HG03066 (cell line): ENCODE measurements around the gene SNX8.

ENCODE experiments used
- ATAC-seq: cut with Tn5 transposase; IDR thresholded peaks from one replicate; pipeline ENCODE4 v1.9.1; 2021; ENCODE audit warnings: low read depth; ENCODE audit not compliant: unreplicated experiment

SNX8 gene

DNA sequence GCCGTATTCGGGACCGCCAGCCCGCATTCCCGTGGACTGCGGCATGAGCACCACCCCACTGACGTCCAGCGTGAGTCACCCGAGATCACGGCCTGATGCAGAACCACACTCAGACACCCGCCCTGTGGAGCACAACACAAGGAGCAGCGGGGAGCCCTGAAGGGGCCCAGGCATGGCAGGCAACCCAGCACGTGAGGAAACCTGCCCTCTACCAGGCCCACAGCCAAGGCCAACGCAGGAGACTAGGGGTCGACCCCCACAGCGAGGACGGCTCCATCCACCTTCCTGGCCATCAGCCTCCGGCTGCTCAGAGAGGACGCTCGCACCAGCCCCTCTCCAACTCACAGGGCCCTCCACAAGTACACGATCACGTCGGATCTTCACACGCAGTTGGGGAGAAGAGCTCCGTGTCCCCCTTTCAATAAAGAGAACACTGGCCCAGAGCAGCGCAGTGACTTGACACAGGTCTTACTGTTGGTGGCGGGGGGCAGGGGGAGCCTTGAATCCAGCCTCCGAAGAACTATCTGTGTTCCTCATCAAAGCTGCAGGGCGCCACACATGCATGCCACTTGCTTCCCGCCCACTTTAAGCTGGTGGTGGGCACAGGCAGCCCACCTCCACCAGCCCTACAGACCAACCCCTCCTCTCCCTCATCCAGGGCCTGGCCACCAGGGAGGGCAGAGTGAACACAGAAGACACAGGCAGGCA lies 103.5 kb downstream of the SNX8 start:
- ATAC-seq, result no peak

DNA sequence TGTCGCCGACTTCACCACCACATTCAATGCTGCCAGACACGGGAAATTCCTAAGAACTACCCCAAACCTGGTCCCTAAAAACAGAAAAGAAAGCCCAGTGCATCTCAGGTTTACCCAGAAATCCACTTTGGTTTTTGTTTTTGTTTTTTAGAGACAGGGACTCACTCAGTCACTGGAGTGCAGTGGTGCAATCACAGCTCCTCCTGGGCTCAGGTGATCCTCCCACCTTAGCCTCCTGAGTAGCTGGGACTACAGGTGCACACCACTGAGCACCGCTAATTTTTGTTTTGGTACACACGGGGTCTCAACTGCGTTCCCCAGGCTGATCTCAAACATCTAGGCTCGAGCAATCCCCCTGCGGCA lies 104.3 kb downstream of the SNX8 start:
- no peak for ATAC-seq

DNA sequence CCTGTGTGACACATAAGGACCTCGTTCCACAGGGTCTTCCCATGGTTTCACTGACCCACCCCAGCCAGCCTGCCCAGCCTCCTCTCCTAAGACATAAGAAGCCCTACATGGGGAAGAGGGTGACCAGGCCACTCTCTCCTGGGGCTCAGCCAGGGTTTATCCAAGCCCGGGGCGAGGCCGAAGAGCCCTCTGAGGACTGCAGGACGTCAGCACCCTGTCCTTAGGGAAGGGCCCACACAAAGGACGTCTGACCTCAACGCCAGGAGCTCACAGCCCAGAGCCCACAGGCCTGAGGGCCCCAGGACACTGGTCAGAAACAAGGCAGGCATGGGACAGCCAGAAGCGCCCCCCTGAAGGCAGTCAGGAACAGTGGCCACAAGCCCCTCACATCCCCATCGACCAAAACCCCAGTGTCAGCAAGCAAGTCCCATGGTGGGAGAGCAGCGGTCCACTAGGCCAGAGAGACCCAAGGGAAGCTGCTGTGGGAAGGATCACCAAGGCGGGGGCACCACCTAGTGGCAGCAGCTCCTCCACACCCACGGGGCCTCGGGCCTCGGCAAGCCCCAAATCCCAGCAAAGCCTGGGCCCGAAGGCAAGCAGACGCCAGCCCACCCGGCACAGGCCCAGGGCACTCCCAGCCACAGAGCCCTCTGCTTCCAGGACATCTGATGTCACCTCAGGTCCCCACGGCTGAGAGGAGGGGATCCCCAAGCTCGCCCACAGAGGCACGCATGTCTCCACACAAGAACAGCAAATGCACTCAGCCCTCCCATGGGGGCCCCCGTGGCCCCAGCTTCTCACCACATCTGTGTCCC lies 104.9 kb downstream of the SNX8 start:
- ATAC-seq, result no peak

DNA sequence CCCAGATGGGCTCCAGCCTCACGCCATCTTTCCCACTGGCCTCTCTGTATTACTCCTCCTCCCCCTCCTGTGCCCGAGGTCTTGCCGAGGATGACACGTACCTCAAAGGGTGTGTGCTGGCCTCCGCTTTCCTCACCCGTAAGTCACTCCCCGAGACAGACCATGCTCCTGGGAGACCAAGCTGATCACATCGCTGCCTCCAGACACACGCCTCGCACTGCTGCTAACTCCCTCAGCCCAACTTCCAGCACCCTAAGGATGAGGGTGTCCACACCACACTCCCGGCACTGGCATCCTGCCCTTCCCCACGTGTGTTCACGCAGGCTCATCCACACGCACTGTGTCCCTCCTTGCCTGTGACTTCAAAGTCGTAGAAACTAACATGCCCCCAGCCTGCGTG lies 105.5 kb downstream of the SNX8 start:
- ATAC-seq, result no peak

DNA sequence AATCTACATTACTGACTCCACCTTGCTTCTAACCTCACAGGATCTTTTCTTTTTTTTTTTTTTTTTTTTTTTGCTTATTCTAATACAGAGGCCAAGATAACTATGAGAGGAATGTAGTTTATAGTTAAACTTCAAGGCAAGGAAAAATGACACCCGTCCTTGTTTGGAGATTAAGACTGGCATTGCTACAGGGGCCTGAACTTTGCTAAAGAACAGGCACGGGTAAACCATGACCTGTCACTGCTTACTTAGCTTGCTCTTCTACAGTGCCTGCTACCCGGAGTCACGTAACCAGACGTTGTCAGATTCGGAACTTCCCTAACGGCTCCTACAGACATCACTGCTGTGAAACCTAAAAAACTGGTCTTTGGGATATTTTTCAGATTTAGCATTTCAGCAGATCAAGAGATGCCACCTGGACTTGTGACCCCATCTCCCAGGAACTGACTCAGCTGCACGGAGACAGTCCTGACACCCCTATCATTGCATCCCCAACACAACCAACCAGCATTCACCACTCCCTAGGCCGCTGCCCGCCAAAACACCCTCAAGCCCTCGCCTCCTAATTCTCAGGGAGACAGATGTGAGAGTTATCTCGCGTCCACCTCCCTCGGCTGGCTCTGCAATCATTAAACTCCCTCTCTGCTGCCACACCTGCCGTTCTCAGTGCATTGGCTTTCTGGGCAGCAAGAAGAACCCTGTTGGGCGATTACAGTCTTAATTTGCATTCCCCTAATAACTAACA lies 109.0 kb downstream of the SNX8 start:
- no peak for ATAC-seq

DNA sequence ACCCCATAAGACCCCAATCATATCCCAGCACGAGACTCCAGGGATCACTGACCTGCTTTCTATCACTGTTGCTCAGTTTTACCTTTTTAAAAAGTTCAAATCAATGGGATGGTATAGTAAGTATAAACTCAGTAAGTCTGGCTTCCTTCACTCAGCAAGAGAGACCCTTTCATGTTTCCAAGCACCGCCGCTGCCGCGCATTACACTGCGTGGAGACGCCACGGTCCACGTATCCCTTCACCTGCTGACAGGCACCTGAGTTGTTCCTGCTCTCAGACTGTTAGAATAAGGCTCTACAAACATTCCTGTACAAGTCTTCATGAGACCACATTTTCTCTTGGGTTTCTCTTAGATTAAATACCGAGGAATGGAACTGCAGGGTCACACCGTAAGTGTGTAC lies 109.8 kb downstream of the SNX8 start:
- ATAC-seq, result no peak

DNA sequence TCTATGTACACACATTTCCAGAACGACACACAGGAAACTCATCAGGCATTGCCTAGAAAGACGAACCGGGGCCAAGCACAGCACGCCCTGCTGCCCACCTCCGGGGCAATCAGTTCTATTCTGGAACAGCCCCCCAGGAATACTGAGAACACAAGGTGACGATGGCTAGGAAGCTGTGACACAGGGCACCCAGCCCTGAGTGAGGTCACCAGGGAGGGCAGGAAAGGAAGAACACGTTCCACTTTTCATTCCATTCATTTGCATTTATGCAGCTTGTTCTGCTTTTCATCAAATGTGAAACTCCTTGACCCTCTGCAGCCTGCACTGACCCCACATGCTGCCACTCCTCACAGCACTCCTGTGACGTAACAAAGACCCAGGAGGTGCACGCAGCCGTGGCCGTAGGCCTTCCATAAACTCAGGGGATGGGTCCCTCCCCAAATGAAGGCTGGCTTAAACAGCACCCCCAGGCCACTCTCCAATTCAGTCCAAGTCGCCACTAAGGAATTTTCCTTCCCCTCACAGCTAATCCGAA lies 110.4 kb downstream of the SNX8 start:
- no peak for ATAC-seq

DNA sequence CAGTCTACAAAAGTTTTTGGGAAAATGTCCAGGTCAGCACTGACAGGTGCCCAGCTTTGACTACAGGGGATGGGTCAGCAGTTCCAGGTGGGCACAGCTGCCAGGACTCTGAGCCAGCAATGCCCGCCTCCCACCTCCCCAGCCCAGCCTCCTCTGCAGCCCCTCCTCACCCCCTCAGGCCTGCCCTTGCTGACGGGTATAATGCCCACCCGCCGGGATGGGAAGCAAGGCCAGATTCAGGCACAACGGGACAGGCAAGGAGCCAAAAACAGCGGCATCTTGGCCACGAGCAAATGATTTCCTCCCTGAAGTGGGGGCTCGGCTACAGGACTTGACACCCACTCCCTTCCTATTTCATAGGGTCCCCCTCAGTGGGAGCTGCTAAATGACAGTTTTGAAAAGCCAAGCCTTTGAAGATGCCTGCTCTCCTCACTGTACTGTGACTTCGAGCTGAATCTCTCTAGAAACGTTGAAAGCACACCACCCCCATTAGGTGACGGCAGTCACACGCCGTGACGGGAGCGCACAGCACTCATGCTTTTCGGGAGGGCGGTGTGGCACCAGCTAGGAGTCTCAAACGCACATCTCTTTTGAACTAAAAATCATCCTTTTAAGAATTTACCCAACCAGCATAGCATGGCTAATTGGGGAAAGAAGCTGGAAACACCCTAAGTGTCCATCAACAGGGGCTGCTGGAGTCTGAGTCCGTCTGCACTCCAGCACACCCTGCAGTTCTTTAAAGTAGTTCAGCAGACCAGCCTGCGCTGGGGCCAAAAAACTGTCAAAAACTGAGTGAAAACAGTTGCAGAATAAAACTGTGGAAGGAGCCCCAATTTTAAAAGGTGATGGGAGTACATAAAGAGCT lies 111.1 kb downstream of the SNX8 start:
- ATAC-seq, result no peak

DNA sequence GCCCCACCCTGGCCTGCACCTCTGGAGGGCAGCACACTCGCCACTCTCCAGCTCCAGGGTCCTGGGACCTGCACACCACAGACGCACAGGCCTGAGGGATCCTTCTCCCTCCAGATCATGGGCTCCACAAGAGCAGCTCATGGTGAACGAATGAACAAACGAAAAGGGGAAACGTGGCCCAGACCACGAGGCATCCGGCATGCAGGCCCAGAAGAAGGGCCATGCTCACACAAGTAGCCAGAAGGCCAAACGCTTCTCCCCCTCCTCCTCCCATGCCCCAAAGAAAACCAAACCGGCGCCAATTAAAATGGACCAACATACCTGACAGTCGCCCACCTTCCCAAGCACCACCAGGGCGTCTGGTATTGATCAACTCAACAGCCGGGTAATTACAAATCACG lies 111.9 kb downstream of the SNX8 start:
- no peak for ATAC-seq
